Breast epithelium (tissue), 4 donors: ENCODE data around the gene ACAT2. TPM values are rescaled to one million over a fixed set of nuclear protein-coding genes. Genes with fewer than 3 reads are reported as not detected.

Experiments used
- DNase-seq, 2 donors: peaks; one replicate each; pipeline ENCODE4 v3.0.0-alpha.2; 2019; ENCODE audit warnings: low spot score in 2 of 2
- H3K27ac ChIP-seq, 2 donors: fragments of 200-600 bp; sonication (generic) in 1 of 2; one replicate each; pipeline ENCODE4 v1.5.1; 2016 to 2019; ENCODE audit warnings: mild to moderate bottlenecking in 1 of 2
- H3K27me3 ChIP-seq, 2 donors: fragments of 200-600 bp; sonication (generic) in 1 of 2; one replicate each; pipeline versions ENCODE4 v1.5.1 to v1.6.0; 2017 to 2019; ENCODE audit warnings: control low read depth in 1 of 2, mild to moderate bottlenecking in 1 of 2
- H3K36me3 ChIP-seq: fragments of 200-600 bp; one replicate; pipeline ENCODE4 v1.5.1; 2019
- H3K4me1 ChIP-seq, 2 donors: fragments of 200-600 bp; sonication (generic); one replicate each; pipeline ENCODE4 v1.5.1; 2016 to 2019; ENCODE audit warnings: control low read depth in 1 of 2
- H3K4me3 ChIP-seq, 3 donors: fragments of 200-600 bp; sonication (generic); 1 replicate in 2 of 3; 2 replicates in 1 of 3; pipeline ENCODE4 v1.5.1; 2016 to 2019; ENCODE audit warnings: mild to moderate bottlenecking in 3 of 3, moderate library complexity in 2 of 3
- H3K9me3 ChIP-seq, 2 donors: fragments of 200-600 bp; sonication (generic) in 1 of 2; one replicate each; pipeline ENCODE4 v1.5.1; 2016 to 2019; ENCODE audit warnings: control low read depth in 1 of 2
- POLR2A ChIP-seq: fragments of 450-650 bp; IDR thresholded peaks from one replicate; pipeline ENCODE4 v1.6.1; 2016; ENCODE audit warnings: antibody characterized with exemption, mild to moderate bottlenecking, moderate library complexity
- POLR2AphosphoS5 ChIP-seq, 3 donors: sonication (generic); formaldehyde crosslinking; IDR thresholded peaks; one replicate each; pipeline ENCODE4 v1.6.1; 2017; ENCODE audit warnings: antibody characterized with exemption in 3 of 3
- intact Hi-C: fragments of 100-400 bp; cut with DNase I; formaldehyde crosslinking; loops from one replicate; pipeline ENCODE4 v1.15.1; 2023; ENCODE audit warnings: low total_unique reads
- total RNA-seq, 3 donors: library from RNA; depleted of rRNA; stranded (reverse); fragments of >200 nt; gene quantifications; one replicate each; pipeline ENCODE4 v1.1.0, GENCODE V29; 2016
- TF ChIP-seq, protein P1 (sequence below), 3 donors: fragments of 450-650 bp; IDR thresholded peaks; one replicate each; pipeline ENCODE4 v1.5.1; 2016 to 2017; ENCODE audit warnings: antibody characterized with exemption in 3 of 3, mild to moderate bottlenecking in 3 of 3, moderate library complexity in 3 of 3

The ACAT2 gene
- total RNA-seq, 3 donors from 2014 or later: 9.4 to 10.5 (median 10.1) TPM

DNA sequence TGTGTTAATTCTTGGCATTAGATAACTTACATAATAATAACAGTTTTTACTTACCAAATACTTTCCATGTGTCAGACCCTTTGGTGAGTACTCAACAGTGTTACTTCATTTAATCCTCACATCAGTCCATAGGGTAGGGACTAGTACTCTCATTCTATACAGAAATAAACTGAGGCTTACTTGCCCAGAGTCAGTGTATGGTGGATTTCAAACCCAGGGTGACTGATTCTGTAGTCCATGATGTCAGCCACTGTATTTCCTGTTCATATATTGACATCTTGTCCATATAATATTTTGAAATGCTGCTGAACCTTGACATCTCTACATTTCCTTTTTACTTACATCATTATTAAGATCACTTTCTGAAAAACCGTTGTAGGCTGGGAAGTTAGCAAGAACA, 35.7 kb downstream of the ACAT2 start:
- Histone ChIP-seq H3K4me3 (no peak overlapping the region), H3K9me3 (no peaks in the 10 kb centered on the region), H3K27ac (no peak overlapping the region), H3K36me3 (no peaks in the 10 kb centered on the region), H3K27me3 (no peaks in the 10 kb centered on the region), H3K4me1 (no peaks in the 10 kb centered on the region)
- TF ChIP-seq POLR2A (no peak), POLR2AphosphoS5 (IDR thresholded peaks at IDR 0.05) (no peak)
- TF ChIP-seq, protein P1, sequence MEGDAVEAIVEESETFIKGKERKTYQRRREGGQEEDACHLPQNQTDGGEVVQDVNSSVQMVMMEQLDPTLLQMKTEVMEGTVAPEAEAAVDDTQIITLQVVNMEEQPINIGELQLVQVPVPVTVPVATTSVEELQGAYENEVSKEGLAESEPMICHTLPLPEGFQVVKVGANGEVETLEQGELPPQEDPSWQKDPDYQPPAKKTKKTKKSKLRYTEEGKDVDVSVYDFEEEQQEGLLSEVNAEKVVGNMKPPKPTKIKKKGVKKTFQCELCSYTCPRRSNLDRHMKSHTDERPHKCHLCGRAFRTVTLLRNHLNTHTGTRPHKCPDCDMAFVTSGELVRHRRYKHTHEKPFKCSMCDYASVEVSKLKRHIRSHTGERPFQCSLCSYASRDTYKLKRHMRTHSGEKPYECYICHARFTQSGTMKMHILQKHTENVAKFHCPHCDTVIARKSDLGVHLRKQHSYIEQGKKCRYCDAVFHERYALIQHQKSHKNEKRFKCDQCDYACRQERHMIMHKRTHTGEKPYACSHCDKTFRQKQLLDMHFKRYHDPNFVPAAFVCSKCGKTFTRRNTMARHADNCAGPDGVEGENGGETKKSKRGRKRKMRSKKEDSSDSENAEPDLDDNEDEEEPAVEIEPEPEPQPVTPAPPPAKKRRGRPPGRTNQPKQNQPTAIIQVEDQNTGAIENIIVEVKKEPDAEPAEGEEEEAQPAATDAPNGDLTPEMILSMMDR (IDR thresholded peaks at IDR 0.05): no peak
- intact Hi-C loops: no loop called here
- no peak for DNase-seq

DNA sequence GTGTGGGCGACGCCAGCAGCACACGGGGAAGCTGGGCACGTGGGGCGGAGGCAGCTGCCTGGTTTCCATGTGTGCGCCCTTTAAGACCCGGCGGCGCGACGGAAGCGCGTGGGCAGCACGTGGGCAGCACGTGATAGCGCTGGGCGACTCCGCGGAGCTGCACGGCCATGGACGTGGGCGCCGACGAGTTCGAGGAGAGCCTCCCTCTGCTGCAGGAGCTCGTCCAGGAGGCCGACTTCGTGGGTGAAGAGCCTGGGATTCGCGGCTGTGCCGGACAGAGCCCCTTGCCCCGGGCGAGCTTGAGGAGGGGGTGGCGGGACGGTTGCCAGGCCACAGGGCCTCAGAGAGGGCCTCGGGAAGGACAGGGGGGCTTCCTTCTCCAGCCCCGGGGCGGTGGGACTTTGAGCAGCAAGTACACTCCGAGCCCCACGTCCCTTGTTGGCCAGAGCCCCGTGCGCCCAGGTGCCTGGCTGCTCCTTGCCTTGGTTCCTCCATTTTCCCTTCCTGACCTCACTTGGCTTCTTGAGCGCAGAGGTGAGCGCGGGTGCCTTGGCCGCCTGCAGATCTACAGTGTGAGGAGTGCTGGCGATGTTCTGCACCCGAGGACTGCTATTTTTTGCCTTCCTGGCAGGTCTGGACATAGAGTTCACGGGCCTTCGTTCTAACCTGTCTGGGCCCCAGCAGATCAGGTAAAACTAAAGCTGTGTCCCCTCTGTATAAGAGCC, 38.5 kb downstream of the ACAT2 start, which contains the start of gene PNLDC1:
Gene PNLDC1, plus strand, starts transcription at position 136 of the 725 bp plus-strand sequence. Its CDS starts 32 bp downstream, at position 168.
- H3K4me1 ChIP-seq: no peaks in the 10 kb centered on the region
- H3K27ac ChIP-seq: no peak within 1 kb of the TSS
- no peaks in the 10 kb centered on the region for H3K27me3 ChIP-seq
- no peak for TF ChIP-seq POLR2A
- no peak for TF ChIP-seq POLR2AphosphoS5 (IDR thresholded peaks at IDR 0.05)
- TF ChIP-seq, protein P1 (IDR thresholded peaks at IDR 0.05): no peak
- no peak for DNase-seq
- no peaks in the 10 kb centered on the region for H3K9me3 ChIP-seq
- H3K4me3 ChIP-seq: no peak within 1 kb of the TSS
- intact Hi-C loops: no loop called here
- H3K36me3 ChIP-seq: no peaks in the 10 kb centered on the region

DNA sequence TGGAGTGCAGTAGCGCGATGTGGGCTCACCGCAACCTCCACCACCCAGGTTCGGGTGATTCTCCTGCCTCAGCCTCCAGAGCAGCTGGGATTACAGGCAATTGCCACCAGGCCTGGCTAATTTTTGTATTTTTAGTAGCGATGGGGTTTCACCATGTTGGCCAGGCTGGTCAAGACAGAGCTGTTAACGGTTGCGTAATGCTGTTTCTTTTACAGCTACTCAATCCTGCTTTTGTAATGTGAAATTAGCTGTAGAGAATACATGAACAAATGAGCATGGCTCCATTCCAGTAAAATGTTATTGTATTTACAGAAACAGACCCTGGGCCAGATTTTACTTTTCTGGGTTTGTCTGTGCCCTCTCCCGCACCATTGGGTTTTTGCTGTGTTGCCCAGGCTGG, 40.1 kb downstream of the ACAT2 start:
- H3K36me3 ChIP-seq: no peaks in the 10 kb centered on the region
- H3K27ac ChIP-seq: no peak overlapping the region
- TF ChIP-seq POLR2A (no peak), POLR2AphosphoS5 (IDR thresholded peaks at IDR 0.05) (no peak)
- TF ChIP-seq, protein P1 (IDR thresholded peaks at IDR 0.05): no peak
- DNase-seq: no peak
- H3K9me3 ChIP-seq: no peaks in the 10 kb centered on the region
- intact Hi-C loops: no loop called here
- no peak overlapping the region for H3K4me3 ChIP-seq
- no peaks in the 10 kb centered on the region for H3K27me3 ChIP-seq
- H3K4me1 ChIP-seq: no peaks in the 10 kb centered on the region

DNA sequence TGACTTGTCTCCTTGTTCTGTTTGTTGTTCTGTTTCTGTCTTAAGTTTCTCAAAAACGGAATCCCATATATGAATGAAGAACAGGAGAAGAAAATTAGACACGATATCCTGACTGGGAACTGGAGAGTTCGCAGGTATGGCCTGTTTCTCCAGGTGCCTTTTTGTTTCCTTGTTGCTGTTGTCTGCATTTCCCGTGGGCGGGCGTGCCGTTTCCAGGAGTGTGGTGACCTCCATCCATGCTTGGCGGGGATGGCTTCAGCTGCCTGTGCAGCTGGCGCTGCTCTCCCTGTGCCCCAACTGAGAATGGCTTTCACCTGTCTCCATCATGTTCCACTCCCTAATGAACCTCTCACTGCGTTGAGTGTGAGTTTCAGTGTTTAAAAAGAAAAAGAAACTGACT, 42.7 kb downstream of the ACAT2 start:
- no peak for TF ChIP-seq POLR2AphosphoS5 (IDR thresholded peaks at IDR 0.05)

DNA sequence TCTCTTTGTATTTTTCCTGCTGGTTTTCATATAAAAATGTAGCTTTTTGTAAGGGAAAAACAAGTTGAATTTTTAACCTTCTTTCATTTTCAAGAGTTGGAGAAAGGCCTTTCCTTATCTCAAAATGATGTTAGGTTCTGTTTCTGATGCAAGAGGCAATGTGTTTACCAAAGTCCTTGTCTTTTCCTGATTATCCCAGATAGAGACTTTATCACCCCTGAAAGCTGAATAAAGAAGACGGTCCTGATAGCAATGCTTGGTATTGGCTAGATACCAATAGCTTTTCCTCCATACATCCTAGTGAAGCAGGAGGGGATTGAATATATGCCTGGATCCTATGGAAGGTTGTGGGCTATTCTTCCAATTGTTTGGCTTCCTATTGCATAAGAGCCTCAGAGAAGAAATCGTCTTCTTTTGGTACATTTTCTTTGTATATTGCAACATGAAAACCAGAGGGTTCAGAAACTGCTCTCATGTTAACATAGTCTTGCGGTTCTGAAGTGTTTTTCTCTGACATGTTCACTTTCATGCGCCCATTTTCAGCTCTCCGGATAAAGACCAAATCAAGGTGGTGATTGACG, 43.7 kb downstream of the ACAT2 start:
- Histone ChIP-seq H3K36me3 (no peaks in the 10 kb centered on the region), H3K4me1 (no peaks in the 10 kb centered on the region), H3K27ac (no peak overlapping the region), H3K9me3 (no peaks in the 10 kb centered on the region), H3K27me3 (no peaks in the 10 kb centered on the region), H3K4me3 (no peak overlapping the region)
- DNase-seq: no peak
- intact Hi-C loops: no loop called here
- TF ChIP-seq, protein P1 (IDR thresholded peaks at IDR 0.05): no peak
- TF ChIP-seq POLR2AphosphoS5 (IDR thresholded peaks at IDR 0.05) (no peak), POLR2A (no peak)

More for the DNA sequence above, 42.7 kb downstream of the ACAT2 start:
- Histone ChIP-seq H3K9me3 (no peaks in the 10 kb centered on the region), H3K27me3 (no peaks in the 10 kb centered on the region), H3K4me3 (no peak overlapping the region), H3K27ac (no peak overlapping the region), H3K4me1 (no peaks in the 10 kb centered on the region), H3K36me3 (no peaks in the 10 kb centered on the region)
- intact Hi-C loops: no loop called here
- no peak for DNase-seq
